WTC11 (cell line): Measurements from ENCODE around the gene AJAP1. TPM values are rescaled to one million over a fixed set of nuclear protein-coding genes. Genes with fewer than 3 reads are reported as not detected.

ENCODE experiments used
- ATAC-seq: fragments of 200-7000 bp; cut with Tn5 transposase; 2 replicates; pipeline ENCODE4 v1.10.0; 2021; ENCODE audit warnings: mild to moderate bottlenecking, moderate library complexity
- CTCF ChIA-PET: fragments of 300-600 bp; sonication (Branson Sonifier 250); formaldehyde crosslinking; loops from one replicate; lab custom pipeline; 2021; ENCODE audit warnings: antibody characterized with exemption; lab: Charles Lee
- POLR2A ChIA-PET: fragments of 350-600 bp; sonication (Branson Sonifier 250); formaldehyde crosslinking; loops from one replicate; lab custom pipeline; 2021; ENCODE audit warnings: antibody characterized with exemption; lab: Charles Lee
- DNase-seq: peaks from one replicate; pipeline ENCODE4 v3.0.0; 2021; ENCODE audit warnings: low spot score
- H3K27ac Mint-ChIP-seq: 2 replicates; pipeline ENCODE4 v1.8.0; 2021; ENCODE audit warnings: mixed read lengths
- H3K27me3 Mint-ChIP-seq: 2 replicates; pipeline ENCODE4 v1.8.0; 2021; ENCODE audit warnings: low read depth, mild to moderate bottlenecking, moderate library complexity, mixed read lengths
- H3K36me3 Mint-ChIP-seq: 2 replicates; pipeline ENCODE4 v1.8.0; 2021; ENCODE audit warnings: mixed read lengths
- H3K4me1 Mint-ChIP-seq: 2 replicates; pipeline ENCODE4 v1.8.0; 2022; ENCODE audit warnings: mixed read lengths
- H3K4me3 Mint-ChIP-seq: 2 replicates; pipeline ENCODE4 v1.8.0; 2021; ENCODE audit warnings: mild to moderate bottlenecking, moderate library complexity, mixed read lengths
- H3K9me3 Mint-ChIP-seq: 2 replicates; pipeline ENCODE4 v1.8.0; 2021; ENCODE audit warnings: mixed read lengths
- CBFB ChIP-seq: sonication (generic); formaldehyde crosslinking; IDR thresholded peaks from 2 replicates; pipeline ENCODE4 v1.8.1; 2022; ENCODE audit warnings: mild to moderate bottlenecking, low read depth, missing genetic modification reagents
- E2F1 ChIP-seq: sonication (generic); formaldehyde crosslinking; IDR thresholded peaks from 2 replicates; pipeline ENCODE4 v1.8.0; 2022; ENCODE audit warnings: mild to moderate bottlenecking, missing genetic modification reagents
- EMX1 ChIP-seq: fragments of 250-450 bp; sonication (Bioruptor Pico); IDR thresholded peaks from 2 replicates; pipeline ENCODE4 v1.8.0; 2021; ENCODE audit warnings: mild to moderate bottlenecking
- FOXK1 ChIP-seq: sonication (generic); formaldehyde crosslinking; IDR thresholded peaks from 2 replicates; pipeline ENCODE4 v1.8.0; 2022; ENCODE audit warnings: mild to moderate bottlenecking, moderate library complexity, missing genetic modification reagents
- IRF2 ChIP-seq: sonication (generic); formaldehyde crosslinking; IDR thresholded peaks from 2 replicates; pipeline ENCODE4 v1.8.0; 2022; ENCODE audit warnings: low read depth, missing genetic modification reagents, borderline replicate concordance
- KAT7 ChIP-seq: sonication (generic); formaldehyde crosslinking; IDR thresholded peaks from 2 replicates; pipeline ENCODE4 v1.8.1; 2023; ENCODE audit warnings: missing genetic modification reagents, mild to moderate bottlenecking, borderline replicate concordance
- SMAD3 ChIP-seq: sonication (generic); formaldehyde crosslinking; IDR thresholded peaks from 2 replicates; pipeline ENCODE4 v1.8.0; 2022; ENCODE audit warnings: missing genetic modification reagents, mild to moderate bottlenecking, borderline replicate concordance
- SOX15 ChIP-seq: fragments of 250-450 bp; sonication (Bioruptor Pico); IDR thresholded peaks from 2 replicates; pipeline ENCODE4 v1.9.0; 2021; ENCODE audit warnings: mild to moderate bottlenecking
- TCF7 ChIP-seq: sonication (generic); formaldehyde crosslinking; IDR thresholded peaks from 2 replicates; pipeline ENCODE4 v1.8.0; 2022; ENCODE audit warnings: mild to moderate bottlenecking, low read depth, missing genetic modification reagents, moderate library complexity
- TEAD1 ChIP-seq: sonication (generic); formaldehyde crosslinking; IDR thresholded peaks from 2 replicates; pipeline ENCODE4 v1.8.0; 2022; ENCODE audit warnings: mild to moderate bottlenecking, missing genetic modification reagents
- ZNF219 ChIP-seq: sonication (generic); formaldehyde crosslinking; IDR thresholded peaks from 2 replicates; pipeline ENCODE4 v1.8.0; 2023; ENCODE audit warnings: missing genetic modification reagents, mild to moderate bottlenecking, borderline replicate concordance
- total RNA-seq: library from RNA; stranded (reverse); gene quantifications from 3 replicates; pipeline ENCODE4 v1.2.3, GENCODE V29; 2021
- TF ChIP-seq, protein P1 (sequence below): fragments of 250-450 bp; sonication (Bioruptor Pico); IDR thresholded peaks from 2 replicates; pipeline ENCODE4 v1.8.0; 2021; ENCODE audit warnings: mild to moderate bottlenecking
- TF ChIP-seq, protein P2 (sequence below): fragments of 250-450 bp; sonication (Bioruptor Pico); IDR thresholded peaks from 2 replicates; pipeline ENCODE4 v1.9.0; 2021; ENCODE audit warnings: mild to moderate bottlenecking, borderline replicate concordance
- TF ChIP-seq, protein P3 (sequence below): sonication (generic); formaldehyde crosslinking; IDR thresholded peaks from 2 replicates; pipeline ENCODE4 v1.8.1; 2023; ENCODE audit warnings: mild to moderate bottlenecking, missing genetic modification reagents
- TF ChIP-seq, protein P4 (sequence below): sonication (generic); formaldehyde crosslinking; IDR thresholded peaks from 2 replicates; pipeline ENCODE4 v1.8.1; 2023; ENCODE audit warnings: mild to moderate bottlenecking, missing genetic modification reagents, borderline replicate concordance

Gene AJAP1
- total RNA-seq, 1 experiment from 2014 or later: 2.1 TPM

- TF ChIP-seq, protein P1, sequence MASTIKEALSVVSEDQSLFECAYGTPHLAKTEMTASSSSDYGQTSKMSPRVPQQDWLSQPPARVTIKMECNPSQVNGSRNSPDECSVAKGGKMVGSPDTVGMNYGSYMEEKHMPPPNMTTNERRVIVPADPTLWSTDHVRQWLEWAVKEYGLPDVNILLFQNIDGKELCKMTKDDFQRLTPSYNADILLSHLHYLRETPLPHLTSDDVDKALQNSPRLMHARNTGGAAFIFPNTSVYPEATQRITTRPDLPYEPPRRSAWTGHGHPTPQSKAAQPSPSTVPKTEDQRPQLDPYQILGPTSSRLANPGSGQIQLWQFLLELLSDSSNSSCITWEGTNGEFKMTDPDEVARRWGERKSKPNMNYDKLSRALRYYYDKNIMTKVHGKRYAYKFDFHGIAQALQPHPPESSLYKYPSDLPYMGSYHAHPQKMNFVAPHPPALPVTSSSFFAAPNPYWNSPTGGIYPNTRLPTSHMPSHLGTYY (CRISPR knock-in tag): no peak
- TF ChIP-seq SMAD3 (CRISPR knock-in tag) (no peak), TCF7 (CRISPR knock-in tag) (no peak), EMX1 (no peak), ZNF219 (no peak), E2F1 (CRISPR knock-in tag) (no peak), IRF2 (CRISPR knock-in tag) (no peak), FOXK1 (no peak), CBFB (CRISPR knock-in tag) (no peak)
- TF ChIP-seq, protein P2, sequence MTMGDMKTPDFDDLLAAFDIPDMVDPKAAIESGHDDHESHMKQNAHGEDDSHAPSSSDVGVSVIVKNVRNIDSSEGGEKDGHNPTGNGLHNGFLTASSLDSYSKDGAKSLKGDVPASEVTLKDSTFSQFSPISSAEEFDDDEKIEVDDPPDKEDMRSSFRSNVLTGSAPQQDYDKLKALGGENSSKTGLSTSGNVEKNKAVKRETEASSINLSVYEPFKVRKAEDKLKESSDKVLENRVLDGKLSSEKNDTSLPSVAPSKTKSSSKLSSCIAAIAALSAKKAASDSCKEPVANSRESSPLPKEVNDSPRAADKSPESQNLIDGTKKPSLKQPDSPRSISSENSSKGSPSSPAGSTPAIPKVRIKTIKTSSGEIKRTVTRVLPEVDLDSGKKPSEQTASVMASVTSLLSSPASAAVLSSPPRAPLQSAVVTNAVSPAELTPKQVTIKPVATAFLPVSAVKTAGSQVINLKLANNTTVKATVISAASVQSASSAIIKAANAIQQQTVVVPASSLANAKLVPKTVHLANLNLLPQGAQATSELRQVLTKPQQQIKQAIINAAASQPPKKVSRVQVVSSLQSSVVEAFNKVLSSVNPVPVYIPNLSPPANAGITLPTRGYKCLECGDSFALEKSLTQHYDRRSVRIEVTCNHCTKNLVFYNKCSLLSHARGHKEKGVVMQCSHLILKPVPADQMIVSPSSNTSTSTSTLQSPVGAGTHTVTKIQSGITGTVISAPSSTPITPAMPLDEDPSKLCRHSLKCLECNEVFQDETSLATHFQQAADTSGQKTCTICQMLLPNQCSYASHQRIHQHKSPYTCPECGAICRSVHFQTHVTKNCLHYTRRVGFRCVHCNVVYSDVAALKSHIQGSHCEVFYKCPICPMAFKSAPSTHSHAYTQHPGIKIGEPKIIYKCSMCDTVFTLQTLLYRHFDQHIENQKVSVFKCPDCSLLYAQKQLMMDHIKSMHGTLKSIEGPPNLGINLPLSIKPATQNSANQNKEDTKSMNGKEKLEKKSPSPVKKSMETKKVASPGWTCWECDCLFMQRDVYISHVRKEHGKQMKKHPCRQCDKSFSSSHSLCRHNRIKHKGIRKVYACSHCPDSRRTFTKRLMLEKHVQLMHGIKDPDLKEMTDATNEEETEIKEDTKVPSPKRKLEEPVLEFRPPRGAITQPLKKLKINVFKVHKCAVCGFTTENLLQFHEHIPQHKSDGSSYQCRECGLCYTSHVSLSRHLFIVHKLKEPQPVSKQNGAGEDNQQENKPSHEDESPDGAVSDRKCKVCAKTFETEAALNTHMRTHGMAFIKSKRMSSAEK: no peak
- TF ChIP-seq, protein P3, sequence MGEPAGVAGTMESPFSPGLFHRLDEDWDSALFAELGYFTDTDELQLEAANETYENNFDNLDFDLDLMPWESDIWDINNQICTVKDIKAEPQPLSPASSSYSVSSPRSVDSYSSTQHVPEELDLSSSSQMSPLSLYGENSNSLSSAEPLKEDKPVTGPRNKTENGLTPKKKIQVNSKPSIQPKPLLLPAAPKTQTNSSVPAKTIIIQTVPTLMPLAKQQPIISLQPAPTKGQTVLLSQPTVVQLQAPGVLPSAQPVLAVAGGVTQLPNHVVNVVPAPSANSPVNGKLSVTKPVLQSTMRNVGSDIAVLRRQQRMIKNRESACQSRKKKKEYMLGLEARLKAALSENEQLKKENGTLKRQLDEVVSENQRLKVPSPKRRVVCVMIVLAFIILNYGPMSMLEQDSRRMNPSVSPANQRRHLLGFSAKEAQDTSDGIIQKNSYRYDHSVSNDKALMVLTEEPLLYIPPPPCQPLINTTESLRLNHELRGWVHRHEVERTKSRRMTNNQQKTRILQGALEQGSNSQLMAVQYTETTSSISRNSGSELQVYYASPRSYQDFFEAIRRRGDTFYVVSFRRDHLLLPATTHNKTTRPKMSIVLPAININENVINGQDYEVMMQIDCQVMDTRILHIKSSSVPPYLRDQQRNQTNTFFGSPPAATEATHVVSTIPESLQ (CRISPR knock-in tag): no peak
- TF ChIP-seq, all 79 proteins: peak for 0
Measured at GRCh38 chr1:4701276-4701675, 46.9 kb downstream of the AJAP1 start (continued).

- CTCF ChIA-PET: no interaction called here
- TF ChIP-seq SOX15 (CRISPR knock-in tag) (no peak), TEAD1 (CRISPR knock-in tag) (no peak), KAT7 (CRISPR knock-in tag) (no peak)
- TF ChIP-seq, protein P4, sequence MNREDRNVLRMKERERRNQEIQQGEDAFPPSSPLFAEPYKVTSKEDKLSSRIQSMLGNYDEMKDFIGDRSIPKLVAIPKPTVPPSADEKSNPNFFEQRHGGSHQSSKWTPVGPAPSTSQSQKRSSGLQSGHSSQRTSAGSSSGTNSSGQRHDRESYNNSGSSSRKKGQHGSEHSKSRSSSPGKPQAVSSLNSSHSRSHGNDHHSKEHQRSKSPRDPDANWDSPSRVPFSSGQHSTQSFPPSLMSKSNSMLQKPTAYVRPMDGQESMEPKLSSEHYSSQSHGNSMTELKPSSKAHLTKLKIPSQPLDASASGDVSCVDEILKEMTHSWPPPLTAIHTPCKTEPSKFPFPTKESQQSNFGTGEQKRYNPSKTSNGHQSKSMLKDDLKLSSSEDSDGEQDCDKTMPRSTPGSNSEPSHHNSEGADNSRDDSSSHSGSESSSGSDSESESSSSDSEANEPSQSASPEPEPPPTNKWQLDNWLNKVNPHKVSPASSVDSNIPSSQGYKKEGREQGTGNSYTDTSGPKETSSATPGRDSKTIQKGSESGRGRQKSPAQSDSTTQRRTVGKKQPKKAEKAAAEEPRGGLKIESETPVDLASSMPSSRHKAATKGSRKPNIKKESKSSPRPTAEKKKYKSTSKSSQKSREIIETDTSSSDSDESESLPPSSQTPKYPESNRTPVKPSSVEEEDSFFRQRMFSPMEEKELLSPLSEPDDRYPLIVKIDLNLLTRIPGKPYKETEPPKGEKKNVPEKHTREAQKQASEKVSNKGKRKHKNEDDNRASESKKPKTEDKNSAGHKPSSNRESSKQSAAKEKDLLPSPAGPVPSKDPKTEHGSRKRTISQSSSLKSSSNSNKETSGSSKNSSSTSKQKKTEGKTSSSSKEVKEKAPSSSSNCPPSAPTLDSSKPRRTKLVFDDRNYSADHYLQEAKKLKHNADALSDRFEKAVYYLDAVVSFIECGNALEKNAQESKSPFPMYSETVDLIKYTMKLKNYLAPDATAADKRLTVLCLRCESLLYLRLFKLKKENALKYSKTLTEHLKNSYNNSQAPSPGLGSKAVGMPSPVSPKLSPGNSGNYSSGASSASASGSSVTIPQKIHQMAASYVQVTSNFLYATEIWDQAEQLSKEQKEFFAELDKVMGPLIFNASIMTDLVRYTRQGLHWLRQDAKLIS (CRISPR knock-in tag): no peak
- H3K4me1 Mint-ChIP-seq: no peaks in the 10 kb centered on the region
- H3K9me3 Mint-ChIP-seq: peaks cover 68% of the 10 kb centered on the region
- H3K27me3 Mint-ChIP-seq: peaks cover 6% of the 10 kb centered on the region; the same call in 1 of the 2 replicates
- ATAC-seq: no peak
- H3K4me3 Mint-ChIP-seq: no peak overlapping the region
- POLR2A ChIA-PET: no interaction called here
- H3K27ac Mint-ChIP-seq: no peak overlapping the region
- no peak for DNase-seq
- peaks cover 70% of the 10 kb centered on the region for H3K36me3 Mint-ChIP-seq
Measured at GRCh38 chr1:4702464-4702863, 48.1 kb downstream of the AJAP1 start.
